GM18861 (cell line): ENCODE measurements around the gene RPS8.
"Not testable (repeated sequence)": the region's sequence is repeated elsewhere in the genome, so short reads cannot be mapped to it uniquely, and the experiment has no call there.

ENCODE experiments used
- ATAC-seq: cut with Tn5 transposase; IDR thresholded peaks from one replicate; pipeline ENCODE4 v1.9.1; 2021; ENCODE audit not compliant: unreplicated experiment

RPS8 gene

DNA sequence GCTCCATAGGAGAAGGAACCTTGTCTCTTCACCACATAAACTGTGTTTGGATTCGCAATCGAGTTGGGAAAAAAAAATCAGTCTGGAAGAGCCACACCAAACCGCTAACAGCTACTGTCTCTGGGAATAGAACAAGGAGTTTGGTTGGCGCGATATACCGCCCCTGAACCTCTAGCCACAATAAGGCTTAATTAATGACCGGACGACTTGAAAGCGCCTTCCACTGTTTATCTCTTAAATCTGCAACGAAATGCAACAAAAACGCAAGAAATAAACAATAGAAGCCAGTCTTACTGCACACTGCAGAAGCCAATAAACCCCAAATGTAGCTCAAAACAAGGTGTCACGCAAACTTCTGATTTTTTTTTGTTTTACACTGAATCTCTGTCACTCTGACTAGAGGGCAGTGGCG, 43.9 kb downstream of the RPS8 start:
- no peak for ATAC-seq

DNA sequence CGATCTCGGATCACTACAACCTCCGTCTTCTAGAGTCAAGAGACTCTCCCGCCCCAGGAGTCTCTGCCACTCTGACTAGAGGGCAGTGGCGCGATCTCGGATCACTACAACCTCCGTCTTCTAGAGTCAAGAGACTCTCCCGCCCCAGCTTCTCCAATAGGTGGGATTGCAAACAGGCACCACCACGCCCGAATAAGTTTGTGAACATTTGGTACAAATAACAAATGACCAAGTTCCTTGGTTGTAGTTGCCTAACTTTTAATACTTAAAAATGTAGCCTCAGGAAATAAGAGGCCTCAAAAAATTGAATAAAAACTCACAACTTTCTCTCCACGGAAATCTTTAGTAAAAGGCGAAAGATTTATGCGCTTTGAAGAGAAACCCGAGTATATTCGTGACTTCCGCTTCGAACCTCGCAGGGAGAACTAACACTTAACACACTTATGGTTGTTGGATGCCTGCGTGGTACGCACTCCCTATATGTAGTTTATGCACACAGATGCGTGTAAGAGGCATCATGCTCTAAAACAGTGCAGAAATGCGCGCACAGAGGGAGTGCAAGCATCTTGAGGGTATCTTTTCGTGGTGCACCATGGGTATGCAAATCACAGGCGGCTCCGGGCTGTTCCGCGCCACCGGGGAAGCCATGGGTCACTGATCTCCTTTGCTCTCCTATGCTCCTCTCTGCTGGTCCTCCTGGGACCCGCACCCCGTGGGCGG, 44.4 kb downstream of the RPS8 start:
- ATAC-seq, result peak; percentile 72

GRCh38 chr1:44820328-44821239, 45.2 kb downstream of the RPS8 start:
- ATAC-seq, result no peak

DNA sequence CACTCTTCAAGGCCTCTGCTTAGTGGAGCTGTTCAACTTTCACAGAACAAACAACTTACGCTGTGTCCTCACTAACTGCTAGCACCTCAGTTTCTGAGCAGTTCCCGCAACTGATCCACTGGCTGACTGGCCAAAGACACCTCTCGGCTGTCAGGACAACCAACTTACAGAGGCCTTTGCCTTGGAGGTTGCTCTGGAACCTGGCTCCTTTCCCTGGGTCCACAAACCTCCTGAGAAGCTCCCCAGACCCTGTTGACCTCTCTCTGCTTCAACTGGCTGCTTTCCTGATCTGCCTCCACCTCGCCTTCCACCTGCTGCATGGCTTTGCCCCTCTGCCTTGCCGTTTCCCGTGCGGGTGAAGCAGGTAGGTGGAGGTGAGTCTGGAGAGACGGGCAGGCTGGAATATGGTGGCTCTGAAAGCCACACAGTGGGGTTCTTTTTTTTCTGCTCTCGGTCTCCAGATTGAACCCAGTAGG, 45.9 kb downstream of the RPS8 start:
- ATAC-seq, result no peak

DNA sequence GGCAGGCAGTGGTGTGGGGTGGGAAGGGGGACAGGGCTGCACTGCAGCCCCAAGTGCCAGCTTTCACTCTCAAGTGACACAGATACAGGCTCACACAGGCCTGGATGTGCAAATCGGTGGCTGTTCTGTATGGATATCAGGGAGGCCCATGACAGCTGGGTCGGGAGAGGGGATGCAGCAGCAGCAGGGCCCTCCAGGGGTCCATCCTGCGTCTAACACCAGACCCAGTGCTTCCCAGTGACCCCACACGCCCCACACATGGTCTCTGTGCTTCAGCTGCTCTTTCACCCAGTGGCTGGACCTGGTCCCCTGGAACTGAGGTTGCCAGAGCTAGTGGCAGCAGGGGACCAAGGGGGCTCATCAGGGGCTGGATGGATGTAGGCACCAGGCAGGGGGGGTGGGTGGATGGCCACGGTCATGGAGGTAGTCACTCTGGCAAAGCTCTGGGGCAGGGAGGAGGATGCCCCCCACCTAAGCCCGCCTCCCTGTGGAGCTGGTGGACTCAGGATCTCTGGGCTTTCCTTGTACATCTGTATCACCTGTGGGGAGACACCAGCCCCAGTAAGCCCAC, 46.9 kb downstream of the RPS8 start:
- ATAC-seq, result no peak

DNA sequence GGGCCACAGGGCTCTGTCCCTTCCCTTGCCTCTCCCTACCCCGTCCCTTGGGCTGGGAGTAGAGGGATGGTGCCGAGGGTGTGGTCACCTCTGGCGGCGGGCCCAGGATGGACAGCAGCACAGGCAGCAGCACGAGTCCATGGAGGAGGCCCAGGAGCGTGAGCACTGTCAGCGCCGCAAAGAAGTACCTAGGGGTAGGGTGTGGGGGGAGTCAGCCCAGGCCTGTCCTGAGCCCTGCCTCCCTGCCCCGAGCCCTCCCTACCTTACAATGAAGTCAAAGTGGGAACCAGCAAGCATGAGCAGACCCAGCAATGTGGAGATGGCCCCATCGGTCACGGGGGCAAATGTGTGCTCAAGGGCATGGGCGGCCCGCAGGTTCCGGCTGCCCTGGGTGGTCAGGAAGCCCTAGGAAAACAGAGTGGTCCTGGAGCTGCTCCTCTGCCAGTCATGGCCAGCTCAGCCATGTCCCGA, 47.7 kb downstream of the RPS8 start:
- ATAC-seq, result no peak

DNA sequence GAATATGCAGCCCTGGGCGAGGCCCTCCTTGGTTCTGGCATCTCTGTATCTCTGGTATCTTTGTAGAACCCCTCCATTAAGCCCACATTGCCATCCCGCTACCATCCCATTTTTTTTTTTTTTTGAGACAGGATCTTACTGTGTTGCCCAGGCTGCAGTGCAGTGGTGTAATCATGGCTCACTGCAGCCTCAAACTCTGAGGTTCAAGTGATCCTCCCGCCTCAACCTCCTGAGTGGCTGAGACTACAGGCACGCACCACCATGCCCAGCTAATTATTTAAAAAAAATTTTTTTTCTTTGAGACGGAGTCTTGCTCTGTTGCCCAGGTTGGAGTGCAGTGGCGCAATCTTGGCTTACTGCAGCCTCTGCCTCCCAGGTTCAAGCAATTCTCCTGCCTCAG, 49.1 kb downstream of the RPS8 start:
- ATAC-seq, result not testable (repeated sequence)

DNA sequence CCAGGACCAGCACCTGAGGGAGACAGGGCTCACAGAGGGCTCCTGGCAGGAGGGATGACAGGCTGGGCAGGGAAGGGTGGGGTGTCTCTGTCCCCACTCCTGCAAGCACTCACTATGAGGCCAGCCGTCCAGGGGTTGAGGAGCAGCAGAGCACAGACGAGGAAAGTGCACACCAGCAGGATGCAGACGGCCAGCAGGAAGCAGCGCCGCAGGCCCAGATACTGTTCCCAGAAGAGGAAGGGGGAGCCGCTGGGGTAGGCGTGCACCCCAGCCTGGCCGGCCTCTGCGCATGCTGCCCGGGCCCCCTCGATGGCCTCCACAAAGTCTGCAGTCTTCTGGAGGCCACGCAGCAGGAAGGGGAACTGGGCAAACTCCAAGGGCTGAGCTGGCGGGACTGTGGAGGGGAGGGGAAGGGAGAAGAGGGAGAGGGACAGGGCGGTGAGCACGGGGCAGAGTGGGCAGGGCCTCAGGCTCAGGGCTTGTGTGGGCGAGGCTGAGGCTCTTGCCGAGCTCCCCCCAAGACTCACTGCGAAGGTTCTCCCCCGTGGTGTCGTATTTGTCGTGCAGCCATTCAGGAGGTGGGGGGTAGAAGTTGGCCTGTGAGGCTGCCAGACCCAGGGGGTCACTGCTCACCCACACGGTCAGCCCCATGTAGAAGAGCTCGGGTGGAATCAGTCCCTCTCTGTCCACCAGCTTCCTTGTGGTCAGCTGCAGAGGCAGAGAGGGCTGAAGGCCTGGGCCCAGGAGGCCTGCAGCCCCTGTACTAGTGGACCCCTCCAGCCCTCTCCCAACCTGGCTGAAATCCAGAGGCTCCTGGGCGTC, 51.2 kb downstream of the RPS8 start:
- no peak for ATAC-seq

- no peak for ATAC-seq
Measured at GRCh38 chr1:44827197-44828002, 52.1 kb downstream of the RPS8 start.

GRCh38 chr1:44828003-44828651, 52.8 kb downstream of the RPS8 start:
- no peak for ATAC-seq
